H1 (cell line): ENCODE measurements around the gene STK26. TPM values are rescaled to one million over a fixed set of nuclear protein-coding genes. Genes with fewer than 3 reads are reported as not detected.

Experiments
- CTCF ChIA-PET: fragments of 300-600 bp; sonication (Branson Sonifier 250); formaldehyde crosslinking; loops from one replicate; lab custom pipeline; 2021; ENCODE audit not compliant: partially characterized antibody; lab: Charles Lee
- POLR2A ChIA-PET: fragments of 300-600 bp; sonication (Branson Sonifier 250); formaldehyde crosslinking; loops from one replicate; lab custom pipeline; 2021; ENCODE audit warnings: inconsistent platforms; ENCODE audit not compliant: partially characterized antibody; lab: Charles Lee
- DNase-seq, 2 experiments: peaks; one replicate each; pipeline versions ENCODE4 v3.0.0 to v3.0.0-alpha.2; 2010 to 2022; ENCODE audit warnings: low spot score in 2 of 2, low read depth in 1 of 2, mixed read lengths in 1 of 2
- FAIRE-seq: peaks from 2 replicates; lab custom pipeline; 2011; peaks lifted over from hg19 to GRCh38; lab: Jason Lieb, UNC
- H2AFZ ChIP-seq: 2 replicates; pipeline ENCODE4 v1.8.1; 2012; ENCODE audit warnings: low read length, inconsistent platforms
- H2AK5ac ChIP-seq: 2 replicates; pipeline ENCODE4 v1.6.1; 2013; ENCODE audit warnings: low read depth, low read length
- H2BK120ac ChIP-seq: replicated peaks from 2 replicates; pipeline ENCODE3; 2013; ENCODE audit warnings: low read depth, low read length, inconsistent platforms
- H2BK12ac ChIP-seq: 2 replicates; pipeline ENCODE4 v1.6.1; 2013; ENCODE audit warnings: low read depth, low read length
- H2BK15ac ChIP-seq: 2 replicates; pipeline ENCODE4 v1.6.1; 2013; ENCODE audit warnings: low read length
- H2BK20ac ChIP-seq: 2 replicates; pipeline ENCODE4 v1.6.1; 2013; ENCODE audit warnings: low read length
- H2BK5ac ChIP-seq: 2 replicates; pipeline ENCODE4 v1.6.1; 2013; ENCODE audit warnings: low read depth, low read length
- H3K14ac ChIP-seq: 2 replicates; pipeline ENCODE4 v1.6.1; 2013; ENCODE audit warnings: inconsistent platforms; ENCODE audit not compliant: insufficient read length
- H3K18ac ChIP-seq: 2 replicates; pipeline ENCODE4 v1.6.1; 2013; ENCODE audit warnings: low read length; ENCODE audit errors: extremely low read depth
- H3K23ac ChIP-seq: 2 replicates; pipeline ENCODE4 v1.6.1; 2013; ENCODE audit warnings: inconsistent platforms; ENCODE audit not compliant: insufficient read length
- H3K23me2 ChIP-seq: 2 replicates; pipeline ENCODE4 v1.6.1; 2013; ENCODE audit warnings: low read depth, low read length
- H3K27ac ChIP-seq: 2 replicates; pipeline ENCODE4 v1.6.1; 2011; ENCODE audit warnings: low read depth, low read length, inconsistent platforms
- H3K27me3 ChIP-seq, 4 experiments: replicated peaks in 1 of 4; 1 replicate in 1 of 4; 2 replicates in 3 of 4; pipeline versions ENCODE4 v1.6.1 to v1.8.1; 2011 to 2013; ENCODE audit warnings: low read length in 3 of 4, mild to moderate bottlenecking in 3 of 4, inconsistent platforms in 2 of 4, mixed read lengths in 2 of 4, moderate library complexity in 1 of 4; ENCODE audit not compliant: control insufficient read depth in 3 of 4, insufficient read depth in 3 of 4; ENCODE audit errors: extremely low read depth in 1 of 4
- H3K36me3 ChIP-seq, 4 experiments: 2 replicates each; pipeline versions ENCODE4 v1.6.1 to v1.8.1; 2011 to 2013; ENCODE audit warnings: mild to moderate bottlenecking in 4 of 4, low read length in 3 of 4, moderate library complexity in 2 of 4, control low read depth in 1 of 4, inconsistent platforms in 1 of 4; ENCODE audit not compliant: insufficient read depth in 4 of 4, control insufficient read depth in 2 of 4
- H3K4ac ChIP-seq: replicated peaks from 2 replicates; pipeline ENCODE3; 2013; ENCODE audit warnings: low read length, low read depth, mixed read lengths, inconsistent platforms; ENCODE audit not compliant: insufficient read length
- H3K4me1 ChIP-seq, 4 experiments: replicated peaks in 1 of 4; 1 replicate in 1 of 4; 2 replicates in 3 of 4; pipeline versions ENCODE4 v1.6.1 to v1.8.1; 2011 to 2013; ENCODE audit warnings: low read length in 3 of 4, inconsistent platforms in 2 of 4, mixed read lengths in 1 of 4; ENCODE audit not compliant: insufficient read depth in 4 of 4, control insufficient read depth in 3 of 4
- H3K4me2 ChIP-seq, 2 experiments: 2 replicates each; pipeline versions ENCODE4 v1.6.1 to v1.8.1; 2011 to 2013; ENCODE audit warnings: low read depth in 2 of 2, low read length in 2 of 2, control low read depth in 1 of 2, inconsistent platforms in 1 of 2, mild to moderate bottlenecking in 1 of 2; ENCODE audit not compliant: insufficient read depth in 1 of 2
- H3K4me3 ChIP-seq, 4 experiments: fragments of 200-600, 300-600 bp in 1 of 4; sonication (generic), shearing (Covaris generic), sonication (Bioruptor Twin) in 1 of 4; 2 replicates each; pipeline versions ENCODE4 v1.5.1 to v1.8.1; 2011 to 2016; ENCODE audit warnings: low read length in 4 of 4, low read depth in 3 of 4, control low read depth in 2 of 4, inconsistent platforms in 2 of 4, mild to moderate bottlenecking in 2 of 4, mixed read lengths in 1 of 4, moderate library complexity in 1 of 4; ENCODE audit not compliant: insufficient read depth in 2 of 4; ENCODE audit errors: extremely low read depth in 1 of 4
- H3K56ac ChIP-seq: replicated peaks from 2 replicates; pipeline ENCODE3; 2013; ENCODE audit warnings: low read depth, mild to moderate bottlenecking, mixed read lengths, low read length, inconsistent platforms; ENCODE audit not compliant: insufficient read length
- H3K79me1 ChIP-seq: 2 replicates; pipeline ENCODE4 v1.6.1; 2013; ENCODE audit warnings: low read depth, low read length, control low read depth
- H3K79me2 ChIP-seq, 2 experiments: 2 replicates each; pipeline versions ENCODE4 v1.6.1 to v1.8.1; 2012 to 2013; ENCODE audit warnings: low read length in 2 of 2, mild to moderate bottlenecking in 2 of 2, inconsistent platforms in 1 of 2; ENCODE audit not compliant: insufficient read depth in 2 of 2, control insufficient read depth in 1 of 2
- H3K9ac ChIP-seq, 4 experiments: replicated peaks in 1 of 4; 1 replicate in 1 of 4; 2 replicates in 3 of 4; pipeline versions ENCODE4 v1.6.1 to v1.8.1; 2011 to 2013; ENCODE audit warnings: low read depth in 3 of 4, low read length in 3 of 4, control low read depth in 2 of 4, mild to moderate bottlenecking in 2 of 4, moderate library complexity in 2 of 4, inconsistent platforms in 1 of 4; ENCODE audit errors: extremely low read depth in 1 of 4
- H3K9me3 ChIP-seq, 2 experiments: 2 replicates each; pipeline versions ENCODE4 v1.6.1 to v1.8.1; 2012 to 2013; ENCODE audit warnings: mild to moderate bottlenecking in 2 of 2, moderate library complexity in 2 of 2, control low read depth in 1 of 2, inconsistent platforms in 1 of 2, low read depth in 1 of 2, low read length in 1 of 2, mixed read lengths in 1 of 2; ENCODE audit not compliant: insufficient read depth in 2 of 2
- H4K20me1 ChIP-seq, 2 experiments: replicated peaks in 1 of 2; 2 replicates each; pipeline versions ENCODE3 to v1.8.1; 2011 to 2013; ENCODE audit warnings: inconsistent platforms in 2 of 2, low read length in 2 of 2, mild to moderate bottlenecking in 1 of 2; ENCODE audit not compliant: insufficient read depth in 2 of 2, control insufficient read depth in 1 of 2
- H4K5ac ChIP-seq: 2 replicates; pipeline ENCODE4 v1.6.1; 2013; ENCODE audit warnings: low read length, low read depth, mixed read lengths, inconsistent platforms; ENCODE audit not compliant: insufficient read length
- H4K8ac ChIP-seq: 2 replicates; pipeline ENCODE4 v1.8.0; 2013; ENCODE audit warnings: mild to moderate bottlenecking, moderate library complexity, low read length, inconsistent platforms; ENCODE audit not compliant: insufficient read depth; ENCODE audit errors: extremely low read depth
- H4K91ac ChIP-seq: replicated peaks from 2 replicates; pipeline ENCODE3; 2013; ENCODE audit warnings: low read length, mixed read lengths, inconsistent platforms; ENCODE audit not compliant: insufficient read length
- BRCA1 ChIP-seq: IDR thresholded peaks from 2 replicates; pipeline ENCODE4 v1.6.1; 2012; ENCODE audit warnings: low read depth, low read length, improper control_type of control experiment
- CREB1 ChIP-seq: IDR thresholded peaks from 2 replicates; pipeline ENCODE4 v1.6.1; 2012; ENCODE audit warnings: inconsistent platforms
- JUND ChIP-seq: IDR thresholded peaks from 2 replicates; pipeline ENCODE4 v1.6.1; 2011; ENCODE audit warnings: mild to moderate bottlenecking, improper control_type of control experiment, low read length
- MAFK ChIP-seq: IDR thresholded peaks from 2 replicates; pipeline ENCODE4 v1.6.1; 2012; ENCODE audit warnings: low read depth, mild to moderate bottlenecking, improper control_type of control experiment, low read length
- RXRA ChIP-seq: IDR thresholded peaks from 2 replicates; pipeline ENCODE4 v1.6.1; 2011; ENCODE audit warnings: low read depth, mild to moderate bottlenecking, low read length, moderate library complexity; ENCODE audit not compliant: insufficient read depth
- SIRT6 ChIP-seq: IDR thresholded peaks from one replicate; pipeline ENCODE4 v1.7.1; 2012; ENCODE audit warnings: low read length, inconsistent platforms
- SRF ChIP-seq: IDR thresholded peaks from 2 replicates; pipeline ENCODE4 v1.6.1; 2011; ENCODE audit warnings: mild to moderate bottlenecking, low read depth, low read length, moderate library complexity
- polyA plus RNA-seq, 7 experiments: library from polyadenylated mRNA; depleted of rRNA in 3 of 7; stranded (reverse) in 5 of 7; unstranded in 2 of 7; fragments of >200 nt in 5 of 7; fragments of 200-250 nt in 2 of 7; gene quantifications; 1 replicate in 5 of 7; 2 replicates in 1 of 7; 4 replicates in 1 of 7; pipeline versions ENCODE4 v1.2.1 to v1.2.3, GENCODE V29; 2011 to 2013; ENCODE audit warnings: missing spikeins in 2 of 7, mixed read lengths in 2 of 7
- total RNA-seq: library from RNA; stranded (reverse); fragmentation: NEBNext Ultra II Directional; extraction: Animal tissue kit (Norgen Biotek cat#: 25700); gene quantifications from 2 replicates; pipeline ENCODE4 v1.2.1, GENCODE V29; 2021

STK26 gene
- total and polyA plus RNA-seq, 2 of the 8 experiments (the other 6 are each of a cell fraction or from before 2014, with no cell fraction given), result 24.2 to 98.2 TPM

- no peak for TF ChIP-seq RXRA
Observed at GRCh38 chrX:132101799-132102198, 78.7 kb downstream of the STK26 start (continued).

GRCh38 chrX:132107291-132107690, 84.2 kb downstream of the STK26 start:
- Histone ChIP-seq H2BK12ac (no peak overlapping the region), H3K18ac (no peak overlapping the region), H2BK5ac (no peak overlapping the region), H4K20me1 (no peaks in the 10 kb centered on the region), H4K91ac (no peak overlapping the region), H2BK15ac (no peak overlapping the region), H2AK5ac (no peak overlapping the region), H3K36me3 (no peaks in the 10 kb centered on the region), H3K4me2 (no peak overlapping the region), H3K56ac (no peak overlapping the region), H2BK20ac (no peak overlapping the region), H3K9me3 (no peaks in the 10 kb centered on the region), H3K9ac (no peak overlapping the region), H3K79me1 (no peaks in the 10 kb centered on the region), H3K4ac (no peak overlapping the region), H3K79me2 (no peaks in the 10 kb centered on the region), H4K8ac (no peak overlapping the region), H3K27me3 (no peaks in the 10 kb centered on the region), H3K23me2 (no peaks in the 10 kb centered on the region), H3K27ac (no peak overlapping the region), H3K14ac (no peak overlapping the region), H2BK120ac (no peak overlapping the region), H4K5ac (no peak overlapping the region), H3K4me3 (no peak overlapping the region), H3K23ac (no peak overlapping the region), H3K4me1 (no peaks in the 10 kb centered on the region), H2AFZ (no peak overlapping the region)
- TF ChIP-seq RXRA (no peak), SRF (no peak), SIRT6 (no peak), MAFK (no peak), BRCA1 (no peak), CREB1 (no peak), JUND (no peak)
- ChIA-PET CTCF (interaction anchor here (1.4 kb wide), 1 partner anchor 15 kb away, joined by 4 read pairs; no protein-coding TSS in a partner anchor), POLR2A (no interaction called here)
- no peak for FAIRE-seq
- no peak for DNase-seq
